T47D (cell line): ENCODE data around the gene TPPP.
"Not testable (repeated sequence)": the region's sequence is repeated elsewhere in the genome, so short reads cannot be mapped to it uniquely, and the experiment has no call there.

Experiments
- DNase-seq, 2 experiments: peaks; one replicate each; pipeline versions ENCODE4 v3.0.0 to v3.0.0-alpha.2; 2011 to 2012; ENCODE audit warnings: low read depth in 1 of 2, low spot score in 1 of 2
- JUND ChIP-seq: IDR thresholded peaks from 2 replicates; pipeline ENCODE4 v1.6.1; 2012; ENCODE audit warnings: low read depth
- in situ Hi-C: cut with HindIII; loops from 2 replicates; pipeline ENCODE4 v1.10.0; 2016; ENCODE audit warnings: low sequenced_read_pairs, low pct_unique_long_range_greater_than_20kb

The TPPP gene

DNA sequence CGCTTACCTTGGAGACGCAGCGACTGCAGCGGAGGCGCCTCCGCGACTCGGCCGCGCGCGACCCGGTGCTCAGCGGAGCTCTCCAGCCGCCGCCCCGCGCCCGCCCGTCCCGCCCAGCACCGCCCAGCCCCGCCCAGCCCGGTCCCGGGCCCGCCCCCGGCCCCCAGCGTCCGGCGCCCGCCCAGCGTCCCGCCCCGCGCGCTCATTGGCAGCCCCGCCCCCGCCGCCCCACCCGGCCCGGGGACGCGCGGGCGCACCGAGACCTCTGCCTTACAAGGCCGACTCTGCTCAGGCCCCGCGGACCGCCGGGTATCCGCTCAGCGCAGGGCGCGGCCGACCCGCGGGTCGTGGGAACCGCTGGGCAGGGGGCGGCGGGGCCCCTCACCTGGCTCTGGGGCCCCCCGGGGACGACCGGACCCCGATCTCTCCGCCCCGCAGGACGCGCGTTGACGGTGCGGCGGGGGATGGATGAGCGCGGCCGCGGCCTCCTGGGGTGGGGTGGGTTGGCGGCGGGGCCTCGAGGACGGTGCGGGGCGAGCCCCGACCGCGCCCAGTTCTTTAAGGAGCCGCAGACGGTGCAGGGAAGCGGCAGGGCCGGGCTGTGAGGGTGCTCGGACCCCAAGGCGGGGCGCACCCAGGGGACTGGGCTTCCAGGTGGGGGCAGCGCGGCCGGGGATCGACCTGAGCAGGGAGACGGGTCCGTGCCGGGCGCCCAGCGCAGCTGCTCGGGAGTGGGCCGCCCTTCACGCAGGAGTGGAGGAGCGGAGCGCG lies at the start of gene TPPP:
Gene TPPP (minus strand): TSS at position 82 of the 771 bp plus-strand sequence. CDS start 15,292 bp downstream, outside the sequence.
- in situ Hi-C loops = not testable (repeated sequence)
- peak; percentile 94 to 98 for DNase-seq

GRCh38 chr5:742276-742675 lies 49.1 kb upstream of the TPPP start:
- in situ Hi-C loops, DNase-seq: not testable (repeated sequence)

DNA sequence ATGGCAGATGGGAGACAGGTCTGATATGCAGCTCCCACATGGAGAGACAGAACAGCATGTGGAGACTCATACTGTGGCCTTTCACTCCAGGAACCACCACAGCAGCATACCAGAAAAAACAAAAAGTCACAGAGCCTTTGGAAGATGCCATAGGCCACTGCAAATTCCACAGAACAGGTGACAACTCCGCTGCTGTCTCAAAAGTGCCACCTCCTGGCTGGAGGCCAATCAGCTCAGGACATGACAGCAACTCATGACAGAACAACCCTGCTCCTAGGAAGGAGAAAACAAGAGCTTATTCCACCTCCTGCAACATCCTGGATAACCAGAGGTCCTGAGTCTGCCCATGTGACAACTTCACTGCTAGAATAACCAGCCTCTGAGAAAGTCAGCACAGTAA lies 41.0 kb upstream of the TPPP start:
- in situ Hi-C loops = not testable (repeated sequence)

GRCh38 chr5:732754-733454 lies 39.8 kb upstream of the TPPP start:
- in situ Hi-C loops, DNase-seq: not testable (repeated sequence)

More for the DNA sequence above, 41.0 kb upstream of the TPPP start:
- DNase-seq = peak in 1 of 2 experiments; percentile 67

DNA sequence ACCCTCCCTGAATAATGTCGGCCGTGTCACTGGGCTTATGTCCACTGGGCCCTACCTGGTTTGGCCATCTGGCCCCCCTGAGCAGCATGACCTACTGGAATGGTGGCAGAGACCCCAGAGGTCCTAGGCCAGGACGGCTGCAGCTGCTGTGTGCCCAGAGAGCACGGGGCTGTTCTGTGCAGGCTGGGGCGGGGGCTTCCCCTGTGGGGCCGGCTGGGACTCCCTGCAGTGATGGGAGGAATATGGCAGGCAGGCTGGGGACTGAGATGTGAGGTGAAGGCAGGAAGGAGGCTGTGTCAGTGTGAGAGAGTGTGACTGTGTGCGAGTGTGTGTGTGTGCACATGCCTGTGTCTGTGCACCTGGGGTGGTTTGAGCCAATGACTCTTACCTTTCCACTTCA lies 36.1 kb upstream of the TPPP start:
- in situ Hi-C loops = not testable (repeated sequence)

GRCh38 chr5:727087-727486 lies 33.9 kb upstream of the TPPP start:
- DNase-seq = peak in 1 of 2 experiments; percentile 57
- in situ Hi-C loops = not testable (repeated sequence)

More for the DNA sequence above, 36.1 kb upstream of the TPPP start:
- not testable (repeated sequence) for DNase-seq

- in situ Hi-C loops, DNase-seq: not testable (repeated sequence)
Measured at GRCh38 chr5:723865-724264, 30.7 kb upstream of the TPPP start.

- DNase-seq, in situ Hi-C loops: not testable (repeated sequence)
Measured at GRCh38 chr5:723309-723708, 30.2 kb upstream of the TPPP start.

- in situ Hi-C loops, DNase-seq: not testable (repeated sequence)
Measured at GRCh38 chr5:719379-719778, 26.2 kb upstream of the TPPP start.

DNA sequence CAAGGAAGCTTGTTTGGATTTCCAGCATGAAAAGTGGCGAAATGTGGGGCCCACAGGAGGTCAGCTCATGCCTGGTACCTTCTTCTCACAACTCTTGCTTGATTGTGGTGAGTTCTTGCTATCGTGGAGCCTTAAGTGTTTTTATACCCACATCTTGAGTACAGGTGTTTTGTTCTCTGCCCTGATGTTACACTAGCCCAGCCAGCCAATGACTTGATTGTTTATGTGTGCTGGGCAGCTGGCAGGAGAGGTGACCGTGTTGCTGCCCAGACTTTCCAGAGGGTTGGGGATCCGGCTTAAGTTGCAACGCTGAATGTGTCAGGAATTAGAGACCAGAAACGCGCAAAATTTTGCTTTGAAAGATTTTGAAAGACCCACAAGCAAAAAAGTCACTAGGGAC lies 24.0 kb upstream of the TPPP start:
- DNase-seq = no peak

GRCh38 chr5:716740-717139 lies 23.6 kb upstream of the TPPP start:
- DNase-seq = peak in 1 of 2 experiments; percentile 54
- in situ Hi-C loops = not testable (repeated sequence)

More for the DNA sequence above, 24.0 kb upstream of the TPPP start:
- in situ Hi-C loops = no loop called here
- no peak for TF ChIP-seq JUND

GRCh38 chr5:715636-716035 lies 22.5 kb upstream of the TPPP start:
- DNase-seq, in situ Hi-C loops: not testable (repeated sequence)

GRCh38 chr5:714215-715118 lies 21.3 kb upstream of the TPPP start:
- DNase-seq, in situ Hi-C loops: not testable (repeated sequence)

DNA sequence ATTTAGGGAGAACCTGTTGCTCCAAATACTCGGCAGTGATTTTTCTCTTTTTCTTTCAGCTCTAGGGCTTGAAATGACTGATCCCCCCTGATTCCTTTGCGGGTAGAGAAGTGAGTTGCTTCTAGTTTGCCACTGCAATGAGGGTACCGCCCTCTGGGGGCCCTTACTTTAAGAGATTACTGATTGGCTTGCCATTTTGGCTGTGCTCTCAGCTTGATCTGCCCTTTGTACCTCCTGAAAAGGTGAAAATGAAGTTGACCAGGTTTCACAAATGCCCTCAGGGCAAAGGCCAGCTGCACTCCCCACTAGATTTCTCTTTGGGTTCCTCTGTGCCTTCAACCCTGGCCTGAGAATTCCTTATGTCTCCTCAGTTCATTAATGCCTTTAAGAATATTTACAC lies 20.5 kb upstream of the TPPP start:
- DNase-seq, in situ Hi-C loops: not testable (repeated sequence)

- in situ Hi-C loops, DNase-seq: not testable (repeated sequence)
Measured at GRCh38 chr5:708848-709517, 15.8 kb upstream of the TPPP start.

DNA sequence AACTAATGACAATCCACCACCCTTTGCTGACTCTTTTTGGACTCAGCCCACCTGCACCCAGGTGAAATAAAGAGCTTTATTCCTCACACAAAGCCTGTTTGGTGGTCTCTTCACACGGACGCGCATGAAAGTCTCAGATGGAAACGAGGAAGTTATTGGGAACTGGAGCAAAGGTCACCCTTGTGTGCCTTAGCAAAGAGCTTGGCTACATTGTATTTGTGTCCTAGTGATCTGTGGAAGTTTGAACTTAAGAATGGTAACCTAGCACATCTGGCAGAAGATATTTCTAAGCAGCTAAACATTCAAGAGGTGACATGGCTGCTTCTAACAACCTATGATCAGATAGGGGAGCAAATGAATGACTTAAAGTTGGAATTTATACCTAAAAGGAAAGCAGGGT lies 15.2 kb upstream of the TPPP start:
- DNase-seq, in situ Hi-C loops: not testable (repeated sequence)

- in situ Hi-C loops, DNase-seq: not testable (repeated sequence)
Measured at GRCh38 chr5:706127-706526, 13.0 kb upstream of the TPPP start.
